PFSK-1 (cell line): ENCODE results near the gene DSG1.

Source experiments
- FOXP2 ChIP-seq: optimal IDR thresholded peaks from 2 replicates; pipeline ENCODE3; 2011; ENCODE audit warnings: borderline replicate concordance, control low read depth, inconsistent platforms; ENCODE audit not compliant: insufficient read depth; ENCODE audit errors: extremely low read length, extremely low read depth
- POLR2AphosphoS5 ChIP-seq: IDR thresholded peaks from 2 replicates; pipeline ENCODE4 v1.6.1; 2012; ENCODE audit warnings: low read depth, mild to moderate bottlenecking, control low read depth, low read length, moderate library complexity
- REST ChIP-seq, 2 experiments: IDR thresholded peaks; 2 replicates each; pipeline versions ENCODE4 v1.6.1 to v1.8.0; 2011 to 2012; ENCODE audit warnings: low read depth in 2 of 2, low read length in 2 of 2, control low read depth in 1 of 2, inconsistent platforms in 1 of 2, mild to moderate bottlenecking in 1 of 2, moderate library complexity in 1 of 2; ENCODE audit not compliant: insufficient read depth in 1 of 2
- SIN3A ChIP-seq: IDR thresholded peaks from 2 replicates; pipeline ENCODE4 v1.6.1; 2012; ENCODE audit warnings: mild to moderate bottlenecking, low read length, moderate library complexity, borderline replicate concordance; ENCODE audit not compliant: insufficient read depth
- TAF1 ChIP-seq: IDR thresholded peaks from 2 replicates; pipeline ENCODE4 v1.6.1; 2012; ENCODE audit warnings: low read length, control low read depth, borderline replicate concordance; ENCODE audit not compliant: insufficient read depth

The DSG1 gene

GRCh38 chr18:31309115-31309514, 8.8 kb upstream of the DSG1 start:
- TF ChIP-seq REST (IDR thresholded peaks at IDR 0.05; ENCODE audit: insufficient read depth in 1 of 2, low read depth in 2 of 2, low read length in 2 of 2) (no peak), FOXP2 (no peak), POLR2AphosphoS5 (no peak), TAF1 (no peak), SIN3A (no peak)

- no peak for TF ChIP-seq FOXP2
- TF ChIP-seq POLR2AphosphoS5: no peak
- no peak for TF ChIP-seq SIN3A
- TF ChIP-seq REST (IDR thresholded peaks at IDR 0.05; ENCODE audit: insufficient read depth in 1 of 2, low read depth in 2 of 2, low read length in 2 of 2): no peak
- no peak for TF ChIP-seq TAF1
Measured at GRCh38 chr18:31316974-31317373, 986 bp upstream of the DSG1 start.

GRCh38 chr18:31321719-31322118, 3.8 kb downstream of the DSG1 start:
- no peak for TF ChIP-seq SIN3A
- TF ChIP-seq POLR2AphosphoS5: no peak
- TF ChIP-seq FOXP2: no peak
- no peak for TF ChIP-seq TAF1
- TF ChIP-seq REST (IDR thresholded peaks at IDR 0.05; ENCODE audit: insufficient read depth in 1 of 2, low read depth in 2 of 2, low read length in 2 of 2): no peak

GRCh38 chr18:31325051-31325450, 7.1 kb downstream of the DSG1 start:
- TF ChIP-seq SIN3A: no peak

GRCh38 chr18:31329787-31330438, 12.0 kb downstream of the DSG1 start:
- no peak for TF ChIP-seq TAF1
- TF ChIP-seq POLR2AphosphoS5: no peak
- TF ChIP-seq SIN3A: no peak
- TF ChIP-seq FOXP2: no peak
- no peak for TF ChIP-seq REST (IDR thresholded peaks at IDR 0.05; ENCODE audit: insufficient read depth in 1 of 2, low read depth in 2 of 2, low read length in 2 of 2)

- TF ChIP-seq REST (IDR thresholded peaks at IDR 0.05; ENCODE audit: insufficient read depth in 1 of 2, low read depth in 2 of 2, low read length in 2 of 2) (no peak), POLR2AphosphoS5 (no peak), SIN3A (no peak), FOXP2 (no peak), TAF1 (no peak)
Measured at GRCh38 chr18:31343454-31343853, 25.5 kb downstream of the DSG1 start.
